ENCODE data around the gene ANLN.

The ANLN gene

GRCh38 chr7:36348771-36349170 is 40.9 kb upstream of the ANLN start:
- DNase-seq (ENCODE audit: low spot score) (no peak), ATAC-seq (ENCODE audit: low read depth) (no peak)
- TF ChIP-seq CTCF (IDR thresholded peaks at IDR 0.05; ENCODE audit: poor library complexity, severe bottlenecking): no peak
- Histone ChIP-seq H3K27ac (ENCODE audit: poor library complexity, severe bottlenecking) (no peak overlapping the region), H3K4me3 (ENCODE audit: severe bottlenecking) (no peak overlapping the region), H3K4me1 (ENCODE audit: insufficient read depth, poor library complexity, severe bottlenecking) (no peaks in the 10 kb centered on the region), H3K27me3 (ENCODE audit: insufficient read depth, poor library complexity, severe bottlenecking) (no peaks in the 10 kb centered on the region), H3K36me3 (ENCODE audit: low read depth) (no peaks in the 10 kb centered on the region), H3K9me3 (ENCODE audit: severe bottlenecking) (no peaks in the 10 kb centered on the region)

GRCh38 chr7:36349626-36350025 is 40.0 kb upstream of the ANLN start:
- no peak overlapping the region for H3K27ac ChIP-seq (ENCODE audit: poor library complexity, severe bottlenecking)
- ATAC-seq (ENCODE audit: low read depth): no peak
- no peak for TF ChIP-seq CTCF (IDR thresholded peaks at IDR 0.05; ENCODE audit: poor library complexity, severe bottlenecking)
- no peaks in the 10 kb centered on the region for H3K36me3 ChIP-seq (ENCODE audit: low read depth)
- no peaks in the 10 kb centered on the region for H3K4me1 ChIP-seq (ENCODE audit: insufficient read depth, poor library complexity, severe bottlenecking)
- H3K9me3 ChIP-seq (ENCODE audit: severe bottlenecking): no peaks in the 10 kb centered on the region
- DNase-seq (ENCODE audit: low spot score): no peak
- H3K4me3 ChIP-seq (ENCODE audit: severe bottlenecking): no peak overlapping the region
- H3K27me3 ChIP-seq (ENCODE audit: insufficient read depth, poor library complexity, severe bottlenecking): no peaks in the 10 kb centered on the region

DNA sequence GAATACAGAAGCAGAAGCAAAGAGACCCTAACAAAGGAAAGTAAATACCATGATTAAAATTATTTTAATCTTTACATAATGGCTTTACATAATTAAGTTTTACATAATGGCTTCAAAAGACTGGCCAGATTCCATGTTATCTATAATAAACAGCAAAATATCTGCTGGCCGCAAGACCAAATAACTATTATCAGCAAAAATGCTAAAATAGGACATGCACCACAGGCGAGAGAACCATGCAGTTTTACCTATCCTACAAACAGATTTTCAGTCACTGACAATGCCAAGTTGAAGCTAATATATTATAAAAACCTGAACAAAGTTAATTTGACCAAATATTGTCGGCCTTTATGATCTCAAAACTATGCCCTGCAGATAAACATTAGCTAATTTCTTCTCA is 34.2 kb upstream of the ANLN start:
- no peak overlapping the region for H3K27ac ChIP-seq (ENCODE audit: poor library complexity, severe bottlenecking)
- no peaks in the 10 kb centered on the region for H3K4me1 ChIP-seq (ENCODE audit: insufficient read depth, poor library complexity, severe bottlenecking)
- DNase-seq (ENCODE audit: low spot score) (no peak), ATAC-seq (ENCODE audit: low read depth) (no peak)
- no peaks in the 10 kb centered on the region for H3K9me3 ChIP-seq (ENCODE audit: severe bottlenecking)
- H3K36me3 ChIP-seq (ENCODE audit: low read depth): no peaks in the 10 kb centered on the region; the same call in 1 of the 2 replicates
- H3K27me3 ChIP-seq (ENCODE audit: insufficient read depth, poor library complexity, severe bottlenecking): no peaks in the 10 kb centered on the region
- TF ChIP-seq CTCF (IDR thresholded peaks at IDR 0.05; ENCODE audit: poor library complexity, severe bottlenecking): no peak
- H3K4me3 ChIP-seq (ENCODE audit: severe bottlenecking): no peak overlapping the region

- H3K27me3 ChIP-seq (ENCODE audit: insufficient read depth, poor library complexity, severe bottlenecking): no peaks in the 10 kb centered on the region
- no peak for ATAC-seq (ENCODE audit: low read depth)
- no peaks in the 10 kb centered on the region for H3K9me3 ChIP-seq (ENCODE audit: severe bottlenecking)
Measured at GRCh38 chr7:36357054-36357453, 32.6 kb upstream of the ANLN start.

More at GRCh38 chr7:36357054-36357453, 32.6 kb upstream of the ANLN start:
- Histone ChIP-seq H3K4me3 (ENCODE audit: severe bottlenecking) (no peak overlapping the region), H3K4me1 (ENCODE audit: insufficient read depth, poor library complexity, severe bottlenecking) (no peaks in the 10 kb centered on the region), H3K27ac (ENCODE audit: poor library complexity, severe bottlenecking) (no peak overlapping the region), H3K36me3 (ENCODE audit: low read depth) (peaks cover 4% of the 10 kb centered on the region; the same call in 1 of the 2 replicates)
- TF ChIP-seq CTCF (IDR thresholded peaks at IDR 0.05; ENCODE audit: poor library complexity, severe bottlenecking): no peak
- no peak for DNase-seq (ENCODE audit: low spot score)

Data from RWPE2 (cell line).